Measurements from ENCODE around the gene NOG.

DNA sequence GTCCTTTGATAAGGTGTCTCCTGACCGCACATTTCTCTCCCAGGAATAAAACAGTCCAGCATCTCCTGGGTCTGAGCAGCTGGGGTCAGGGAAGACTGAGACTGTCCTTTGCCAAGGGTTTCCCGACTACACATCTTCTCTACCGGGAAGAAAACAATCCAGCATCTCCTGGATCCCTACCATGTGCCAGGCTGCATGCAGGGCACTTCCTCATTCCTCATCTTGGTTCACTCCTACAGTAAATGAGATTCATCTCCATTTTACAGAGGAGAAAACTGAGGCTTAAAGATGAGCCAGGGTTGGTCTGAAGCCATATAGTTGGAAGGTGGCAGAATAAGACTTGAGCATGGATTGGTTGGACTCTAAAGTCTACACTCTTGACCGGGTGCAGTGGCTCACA, 36.7 kb downstream of the NOG start:
- TF ChIP-seq POLR2AphosphoS5 (IDR thresholded peaks at IDR 0.05) (no peak), POLR2A (IDR thresholded peaks at IDR 0.05) (no peak)
- TF ChIP-seq, protein P1, sequence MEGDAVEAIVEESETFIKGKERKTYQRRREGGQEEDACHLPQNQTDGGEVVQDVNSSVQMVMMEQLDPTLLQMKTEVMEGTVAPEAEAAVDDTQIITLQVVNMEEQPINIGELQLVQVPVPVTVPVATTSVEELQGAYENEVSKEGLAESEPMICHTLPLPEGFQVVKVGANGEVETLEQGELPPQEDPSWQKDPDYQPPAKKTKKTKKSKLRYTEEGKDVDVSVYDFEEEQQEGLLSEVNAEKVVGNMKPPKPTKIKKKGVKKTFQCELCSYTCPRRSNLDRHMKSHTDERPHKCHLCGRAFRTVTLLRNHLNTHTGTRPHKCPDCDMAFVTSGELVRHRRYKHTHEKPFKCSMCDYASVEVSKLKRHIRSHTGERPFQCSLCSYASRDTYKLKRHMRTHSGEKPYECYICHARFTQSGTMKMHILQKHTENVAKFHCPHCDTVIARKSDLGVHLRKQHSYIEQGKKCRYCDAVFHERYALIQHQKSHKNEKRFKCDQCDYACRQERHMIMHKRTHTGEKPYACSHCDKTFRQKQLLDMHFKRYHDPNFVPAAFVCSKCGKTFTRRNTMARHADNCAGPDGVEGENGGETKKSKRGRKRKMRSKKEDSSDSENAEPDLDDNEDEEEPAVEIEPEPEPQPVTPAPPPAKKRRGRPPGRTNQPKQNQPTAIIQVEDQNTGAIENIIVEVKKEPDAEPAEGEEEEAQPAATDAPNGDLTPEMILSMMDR (IDR thresholded peaks at IDR 0.05): no peak

Measured in prostate gland (tissue), 2 donors.